ENCODE data around the gene MICAL3.

MICAL3 gene

DNA sequence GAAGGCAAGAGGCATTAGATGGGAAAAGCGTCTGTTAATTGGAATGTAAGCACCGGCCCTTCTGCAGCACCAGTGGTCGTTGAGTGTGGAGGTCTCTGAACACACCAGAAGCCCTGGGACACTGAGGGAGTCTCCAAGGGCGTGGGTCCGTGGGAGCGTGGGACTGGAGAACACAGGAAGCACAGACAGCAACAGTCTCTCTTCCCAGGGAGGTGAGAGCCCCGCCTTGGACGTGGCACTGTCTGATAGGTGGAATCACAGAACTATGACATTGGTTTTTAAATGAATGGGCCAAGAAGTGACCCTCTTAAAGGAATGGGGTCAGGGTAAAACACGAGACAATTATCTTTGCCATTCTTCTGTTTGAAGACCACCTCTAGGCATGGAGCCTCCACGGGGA, 221.9 kb downstream of the MICAL3 start:
- Histone ChIP-seq H3F3A (ENCODE audit: insufficient read depth, low read length) (no peaks in the 10 kb centered on the region), H3K4me1 (ENCODE audit: insufficient read depth, low read length, severe bottlenecking) (peaks cover 24% of the 10 kb centered on the region), H3K27me3 (ENCODE audit: insufficient read depth, low read length) (no peaks in the 10 kb centered on the region), H3K4me2 (ENCODE audit: low read length) (no peak overlapping the region), H3K9ac (ENCODE audit: low read length) (no peak overlapping the region), H3K27ac (ENCODE audit: low read depth, low read length, poor library complexity, severe bottlenecking) (no peak overlapping the region), H3K4me3 (ENCODE audit: low read depth, low read length, poor library complexity, severe bottlenecking) (no peak overlapping the region), H3K9me3 (ENCODE audit: low read length) (no peaks in the 10 kb centered on the region), H4K20me1 (ENCODE audit: insufficient read depth, low read length) (no peaks in the 10 kb centered on the region), H3K36me3 (ENCODE audit: insufficient read depth, low read length) (peaks cover 2% of the 10 kb centered on the region), H3K9me2 (ENCODE audit: low read depth, low read length) (no peaks in the 10 kb centered on the region), H2AFZ (ENCODE audit: low read length) (no peak overlapping the region), H3K79me2 (ENCODE audit: insufficient read depth, low read length) (no peaks in the 10 kb centered on the region)
- TF ChIP-seq CTCF (IDR thresholded peaks at IDR 0.05; ENCODE audit: low read length) (no peak), EZH2 (IDR thresholded peaks at IDR 0.05; ENCODE audit: borderline replicate concordance, low read length) (no peak)

DNA sequence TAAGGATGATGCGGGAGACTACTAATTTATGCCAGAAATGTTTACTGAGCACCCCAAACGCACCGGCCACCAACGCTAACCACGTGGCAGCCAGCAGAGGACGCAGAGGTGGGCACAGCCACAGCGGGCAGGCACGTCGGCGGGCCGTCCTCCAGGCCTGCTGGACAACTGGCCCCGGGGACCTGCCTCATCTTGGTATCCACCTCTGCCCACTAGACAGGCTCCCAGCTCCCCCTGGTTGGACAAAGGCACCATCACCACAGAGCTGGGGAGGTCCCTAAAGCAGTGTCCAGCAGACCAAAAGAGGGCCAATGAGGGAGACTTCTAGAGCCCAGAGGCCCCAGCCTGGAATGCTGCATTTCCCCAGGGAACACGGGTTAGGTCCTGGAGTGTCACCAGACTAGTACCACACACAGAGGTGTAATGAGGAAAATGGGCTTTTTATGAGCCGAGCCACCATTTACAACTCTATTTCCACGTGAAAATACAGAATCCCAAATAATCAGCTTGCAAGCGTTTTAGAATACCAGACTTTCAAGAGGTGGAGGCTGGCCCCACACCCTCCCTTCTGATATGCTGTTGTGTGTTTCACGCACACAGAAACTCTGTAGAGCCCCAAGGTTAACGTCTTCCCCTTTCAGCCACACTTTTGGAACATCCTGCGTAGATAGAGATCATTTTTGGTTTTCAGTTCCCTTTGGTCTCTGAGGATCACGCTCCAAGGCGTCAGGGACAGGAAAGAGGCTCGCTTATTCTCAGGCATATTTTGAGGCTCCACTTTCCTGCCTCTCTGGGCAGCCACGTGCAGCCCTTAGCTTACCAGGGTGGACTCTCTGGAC, 226.4 kb downstream of the MICAL3 start:
- H3K36me3 ChIP-seq (ENCODE audit: insufficient read depth, low read length): no peaks in the 10 kb centered on the region; the same call in 1 of the 2 replicates
- TF ChIP-seq CTCF (IDR thresholded peaks at IDR 0.05; ENCODE audit: low read length): no peak
- TF ChIP-seq EZH2 (IDR thresholded peaks at IDR 0.05; ENCODE audit: borderline replicate concordance, low read length): no peak
- no peaks in the 10 kb centered on the region for H3K79me2 ChIP-seq (ENCODE audit: insufficient read depth, low read length)
- no peak overlapping the region for H3K9ac ChIP-seq (ENCODE audit: low read length)
- H3K9me3 ChIP-seq (ENCODE audit: low read length): no peaks in the 10 kb centered on the region
- no peaks in the 10 kb centered on the region for H3F3A ChIP-seq (ENCODE audit: insufficient read depth, low read length)
- H3K4me2 ChIP-seq (ENCODE audit: low read length): no peak overlapping the region
- H3K27ac ChIP-seq (ENCODE audit: low read depth, low read length, poor library complexity, severe bottlenecking): no peak overlapping the region
- no peak overlapping the region for H3K4me3 ChIP-seq (ENCODE audit: low read depth, low read length, poor library complexity, severe bottlenecking)
- no peaks in the 10 kb centered on the region for H4K20me1 ChIP-seq (ENCODE audit: insufficient read depth, low read length)
- H2AFZ ChIP-seq (ENCODE audit: low read length): no peak overlapping the region
- peaks cover 46% of the 10 kb centered on the region for H3K4me1 ChIP-seq (ENCODE audit: insufficient read depth, low read length, severe bottlenecking)
- no peaks in the 10 kb centered on the region for H3K27me3 ChIP-seq (ENCODE audit: insufficient read depth, low read length)
- H3K9me2 ChIP-seq (ENCODE audit: low read depth, low read length): no peaks in the 10 kb centered on the region

GRCh38 chr22:17796695-17797094, 227.7 kb downstream of the MICAL3 start:
- no peaks in the 10 kb centered on the region for H3K9me3 ChIP-seq (ENCODE audit: low read length)
- TF ChIP-seq CTCF (IDR thresholded peaks at IDR 0.05; ENCODE audit: low read length) (no peak), EZH2 (IDR thresholded peaks at IDR 0.05; ENCODE audit: borderline replicate concordance, low read length) (no peak)
- no peaks in the 10 kb centered on the region for H3K9me2 ChIP-seq (ENCODE audit: low read depth, low read length)
- H3F3A ChIP-seq (ENCODE audit: insufficient read depth, low read length): no peaks in the 10 kb centered on the region
- no peak overlapping the region; the same call in 1 of the 2 replicates for H3K9ac ChIP-seq (ENCODE audit: low read length)
- H3K79me2 ChIP-seq (ENCODE audit: insufficient read depth, low read length): no peaks in the 10 kb centered on the region
- peaks cover 46% of the 10 kb centered on the region for H3K4me1 ChIP-seq (ENCODE audit: insufficient read depth, low read length, severe bottlenecking)
- no peak overlapping the region for H2AFZ ChIP-seq (ENCODE audit: low read length)
- H3K4me2 ChIP-seq (ENCODE audit: low read length): peak overlapping the region; percentile 45; the same call in 1 of the 2 replicates
- H3K4me3 ChIP-seq (ENCODE audit: low read depth, low read length, poor library complexity, severe bottlenecking): no peak overlapping the region
- H3K27ac ChIP-seq (ENCODE audit: low read depth, low read length, poor library complexity, severe bottlenecking): peak overlapping the region; percentile 64
- H4K20me1 ChIP-seq (ENCODE audit: insufficient read depth, low read length): no peaks in the 10 kb centered on the region
- no peaks in the 10 kb centered on the region; the same call in 1 of the 2 replicates for H3K36me3 ChIP-seq (ENCODE audit: insufficient read depth, low read length)
- H3K27me3 ChIP-seq (ENCODE audit: insufficient read depth, low read length): no peaks in the 10 kb centered on the region
